GM21717 (cell line): ENCODE measurements around the gene BTAF1.
"Not testable (repeated sequence)": the region's sequence is repeated elsewhere in the genome, so short reads cannot be mapped to it uniquely, and the experiment has no call there.

Experiments
- ATAC-seq: cut with Tn5 transposase; IDR thresholded peaks from one replicate; pipeline ENCODE4 v1.9.1; 2021; ENCODE audit warnings: mild to moderate bottlenecking, moderate library complexity; ENCODE audit not compliant: unreplicated experiment

Gene BTAF1

DNA sequence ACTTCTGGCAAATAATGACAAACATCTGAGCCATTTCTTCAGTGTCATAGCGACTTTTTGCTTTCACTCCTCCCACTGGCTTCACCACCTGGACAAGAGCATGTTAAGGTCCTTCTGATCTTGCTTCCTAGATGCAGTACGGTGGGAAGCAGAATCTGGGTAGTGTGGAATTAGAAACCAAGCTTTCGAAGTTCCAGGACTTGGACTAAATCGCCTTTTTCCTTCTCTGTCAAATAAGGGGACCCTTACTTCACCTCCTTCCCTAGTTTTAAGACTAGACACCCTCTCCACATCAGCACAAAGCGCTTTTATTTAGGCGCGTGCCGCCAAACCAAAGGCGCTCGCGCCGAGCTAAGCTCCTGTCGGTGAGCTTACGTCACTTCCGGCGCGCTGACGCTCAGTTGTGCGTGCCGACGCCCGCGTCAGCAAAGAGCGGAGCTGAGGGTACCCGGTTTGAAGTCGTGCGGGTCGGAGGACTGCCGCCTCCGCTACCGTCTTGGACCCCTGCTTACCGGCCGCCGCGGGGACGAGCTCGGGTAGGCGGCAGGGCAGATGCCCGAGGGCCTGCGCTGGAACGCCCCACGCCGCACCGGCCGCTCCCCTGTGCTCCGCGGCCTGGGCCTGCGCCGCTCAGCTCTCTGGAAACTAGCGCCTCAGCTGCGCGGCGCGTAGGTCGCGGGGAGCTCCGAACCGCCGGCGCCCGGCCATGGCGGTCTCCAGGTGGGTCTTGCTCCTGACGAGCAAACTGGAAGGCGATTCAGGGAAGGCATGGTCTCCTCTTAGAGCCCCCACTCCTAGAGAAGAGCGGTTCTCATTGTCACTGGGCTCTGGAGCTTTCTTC is at the start of gene BTAF1:
Gene BTAF1, plus strand, starts transcription at position 400 of the 841 bp plus-strand sequence. Its CDS starts 307 bp downstream, at position 707.
- ATAC-seq, result peak; percentile 95

DNA sequence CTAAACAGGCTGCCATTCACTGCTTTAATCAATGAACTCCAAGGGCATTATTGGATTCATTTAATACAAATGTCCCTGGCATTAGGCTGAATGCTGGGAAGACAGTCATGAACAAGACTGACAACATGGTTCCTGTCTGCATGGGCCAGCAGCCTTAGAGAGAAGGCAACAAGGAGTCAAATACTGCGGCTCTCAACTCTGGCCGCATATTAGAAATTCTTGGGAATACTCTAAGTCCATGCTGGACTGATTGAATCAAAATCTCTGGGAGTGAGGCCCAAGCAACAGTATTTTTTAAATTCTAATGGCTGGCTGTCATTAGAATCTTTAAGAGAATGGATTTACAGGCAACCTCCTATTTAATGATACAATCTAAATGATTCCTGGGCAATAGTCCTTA is 48.4 kb upstream of the BTAF1 start:
- ATAC-seq, result no peak

DNA sequence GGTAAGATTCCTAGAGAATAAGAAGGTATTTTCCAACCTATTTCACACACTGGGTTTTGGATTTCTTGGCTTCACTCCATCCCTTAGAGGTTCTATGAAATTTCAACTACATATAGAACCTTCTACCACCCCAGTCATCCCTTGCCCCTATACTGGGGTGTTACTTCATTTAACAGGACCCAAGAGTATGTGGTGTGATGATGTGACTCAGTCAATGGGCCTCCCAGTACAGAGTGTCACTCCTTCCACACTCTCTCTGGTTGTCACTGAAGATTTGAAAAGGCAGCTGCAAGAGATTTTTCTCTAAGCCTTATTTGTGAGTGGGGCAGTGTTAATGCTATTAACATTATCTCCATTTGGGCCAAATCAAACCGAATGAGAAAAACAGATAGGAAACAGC is 47.8 kb upstream of the BTAF1 start:
- ATAC-seq, result no peak

DNA sequence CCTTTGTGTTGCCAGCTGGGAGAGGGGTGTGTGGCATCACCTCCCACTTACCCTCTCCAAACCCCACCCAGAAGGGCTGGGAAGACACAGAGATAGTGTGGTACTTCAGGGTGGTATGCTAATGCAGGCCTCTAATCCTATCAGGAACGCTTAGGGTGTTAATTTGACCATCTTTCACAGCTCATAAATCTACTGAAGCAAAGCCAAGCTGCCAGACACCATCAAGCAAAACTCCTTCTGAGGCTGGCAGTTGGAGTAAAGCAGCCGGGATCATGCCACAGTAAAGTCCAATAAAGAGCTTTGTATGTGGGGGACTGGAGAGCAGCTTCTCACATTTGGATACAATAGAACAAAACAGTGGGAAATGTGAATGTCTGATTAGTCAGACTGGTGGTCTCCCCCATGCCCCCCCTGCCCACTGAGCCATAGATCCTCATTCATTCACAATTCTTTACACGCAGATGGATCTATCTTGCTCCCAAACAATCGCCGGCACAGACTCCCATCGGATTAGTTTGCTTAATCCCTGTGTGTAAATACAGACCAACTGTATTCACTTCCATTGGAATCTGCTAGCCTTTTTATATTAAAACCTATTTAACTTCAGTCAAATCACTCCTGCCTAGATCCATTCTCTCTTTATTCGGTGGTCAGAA is 43.9 kb upstream of the BTAF1 start:
- no peak for ATAC-seq

DNA sequence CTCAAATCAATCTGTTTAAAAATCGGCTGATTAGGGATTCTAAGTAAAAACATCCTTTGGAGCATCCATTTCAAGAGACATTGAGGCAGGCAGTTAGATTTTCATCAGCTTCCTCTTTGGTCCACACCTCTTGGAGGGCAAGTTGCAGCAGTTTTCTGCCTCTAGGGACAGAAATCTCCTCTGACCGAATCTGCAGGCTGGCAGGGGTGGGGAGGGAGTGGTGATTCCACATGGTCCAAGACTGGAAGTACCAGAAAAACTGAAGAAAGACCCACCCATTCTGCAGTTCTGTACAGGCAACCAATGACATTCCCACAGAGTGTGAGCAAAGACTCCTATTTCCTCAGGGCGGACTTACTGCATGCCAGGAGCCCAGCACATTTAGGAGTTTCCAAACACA is 43.3 kb upstream of the BTAF1 start:
- no peak for ATAC-seq

DNA sequence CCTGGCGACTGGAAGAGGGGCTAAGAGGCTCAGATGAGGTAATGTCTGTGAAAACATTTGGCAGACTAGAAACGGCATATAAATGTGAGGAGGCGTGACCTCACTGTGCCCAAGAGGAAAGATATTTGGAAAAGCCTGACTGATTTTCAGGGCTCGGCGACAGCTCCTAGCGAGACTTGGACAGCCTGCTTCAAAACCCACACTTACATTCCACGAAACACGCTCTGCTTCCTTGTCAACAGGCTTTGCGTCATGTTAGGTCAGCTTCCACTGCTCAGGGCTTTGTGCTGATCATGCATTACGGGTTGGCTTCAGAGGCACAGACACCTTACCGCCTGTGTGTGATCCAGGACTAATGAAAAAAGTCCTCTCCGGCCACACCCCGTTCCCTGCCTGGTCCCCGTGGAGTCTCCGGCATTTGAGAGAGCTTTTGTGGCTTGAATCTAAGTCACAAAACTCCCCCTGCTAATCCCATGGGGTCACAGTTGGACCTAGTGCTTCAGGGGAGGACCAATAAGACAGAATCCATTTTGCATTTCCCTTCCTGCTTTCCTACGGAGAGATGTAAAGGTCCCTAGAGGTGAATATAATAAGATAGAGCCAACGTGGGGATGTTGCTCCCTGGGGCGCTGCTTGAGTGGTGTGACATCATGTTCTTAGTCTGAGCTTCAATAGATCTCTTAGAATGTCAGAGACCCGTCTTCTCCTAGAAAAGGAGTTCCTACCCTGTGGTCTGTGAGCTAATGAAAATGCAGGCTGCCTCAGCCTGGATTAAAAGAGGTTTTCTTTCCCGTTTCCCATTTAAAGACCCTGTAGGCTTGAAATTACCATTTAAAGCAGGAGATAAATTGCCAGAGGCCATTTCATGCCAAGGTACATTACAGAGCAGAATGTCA is 39.8 kb upstream of the BTAF1 start:
- no peak for ATAC-seq

DNA sequence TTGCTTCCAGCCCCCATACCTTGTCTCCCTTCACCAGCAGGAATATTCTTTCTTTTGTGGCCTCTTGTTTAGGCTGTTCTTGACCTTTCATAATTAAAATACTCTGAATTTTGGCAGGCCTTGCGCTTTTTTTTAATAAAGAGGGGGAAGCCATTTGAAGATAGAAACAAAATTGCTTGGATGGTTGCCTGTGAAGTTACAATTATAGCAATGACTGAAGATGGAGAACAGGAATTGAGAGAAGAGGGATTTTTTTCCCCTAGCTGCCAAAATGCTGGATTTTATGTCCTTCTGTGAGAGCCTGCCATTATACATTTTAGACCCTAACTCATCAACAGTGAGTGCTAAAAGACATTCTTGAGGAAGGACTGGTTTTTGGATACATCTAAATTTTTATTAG is 39.0 kb upstream of the BTAF1 start:
- no peak for ATAC-seq

DNA sequence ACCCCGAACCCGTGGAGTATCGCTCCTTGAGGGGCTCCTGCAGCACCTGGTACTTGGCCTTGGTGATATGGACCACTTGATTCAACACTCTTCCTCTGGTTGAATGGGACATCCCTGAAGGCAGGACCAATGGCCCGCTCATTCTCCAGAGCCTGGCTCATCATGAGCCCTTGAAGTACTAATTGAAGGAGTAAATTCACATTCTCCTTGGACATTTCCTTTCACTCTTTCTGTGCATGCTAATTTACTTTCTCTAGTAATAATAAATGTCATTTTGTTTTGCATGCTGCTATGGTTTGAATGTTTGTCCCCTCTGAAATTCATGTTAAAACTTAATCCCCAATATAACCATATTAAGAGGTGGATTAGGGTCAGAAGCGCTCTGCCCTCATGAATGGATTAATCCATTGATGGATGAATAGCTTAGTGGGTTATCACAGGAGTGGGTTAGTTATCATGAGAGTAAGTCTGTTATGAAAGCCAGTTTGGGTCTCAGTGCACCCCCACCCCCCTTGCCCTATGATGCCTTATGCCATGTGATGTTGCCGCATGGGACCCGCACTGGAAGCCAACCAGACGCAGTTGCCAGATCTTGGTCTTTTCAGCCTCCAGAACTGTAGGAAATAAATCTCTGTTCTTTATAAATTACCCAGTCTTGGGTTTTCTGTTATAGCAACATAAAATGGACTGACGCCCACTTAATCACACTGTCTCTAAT is 38.0 kb upstream of the BTAF1 start:
- no peak for ATAC-seq

DNA sequence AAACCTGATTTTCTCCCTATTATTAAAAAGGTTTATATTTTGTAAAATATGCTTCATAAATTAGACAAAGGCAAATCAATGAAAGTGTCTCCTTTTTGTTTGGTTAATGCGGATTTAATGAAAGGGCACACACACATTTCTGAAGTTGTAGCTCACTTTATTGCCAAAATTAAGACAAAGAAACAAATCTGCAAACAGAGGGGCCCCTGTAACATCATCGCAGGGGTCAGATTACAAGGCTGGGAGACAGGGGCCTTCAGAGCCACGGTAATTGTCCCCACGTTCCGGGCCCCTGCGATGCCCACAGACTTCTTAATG is 36.7 kb upstream of the BTAF1 start:
- ATAC-seq, result no peak

DNA sequence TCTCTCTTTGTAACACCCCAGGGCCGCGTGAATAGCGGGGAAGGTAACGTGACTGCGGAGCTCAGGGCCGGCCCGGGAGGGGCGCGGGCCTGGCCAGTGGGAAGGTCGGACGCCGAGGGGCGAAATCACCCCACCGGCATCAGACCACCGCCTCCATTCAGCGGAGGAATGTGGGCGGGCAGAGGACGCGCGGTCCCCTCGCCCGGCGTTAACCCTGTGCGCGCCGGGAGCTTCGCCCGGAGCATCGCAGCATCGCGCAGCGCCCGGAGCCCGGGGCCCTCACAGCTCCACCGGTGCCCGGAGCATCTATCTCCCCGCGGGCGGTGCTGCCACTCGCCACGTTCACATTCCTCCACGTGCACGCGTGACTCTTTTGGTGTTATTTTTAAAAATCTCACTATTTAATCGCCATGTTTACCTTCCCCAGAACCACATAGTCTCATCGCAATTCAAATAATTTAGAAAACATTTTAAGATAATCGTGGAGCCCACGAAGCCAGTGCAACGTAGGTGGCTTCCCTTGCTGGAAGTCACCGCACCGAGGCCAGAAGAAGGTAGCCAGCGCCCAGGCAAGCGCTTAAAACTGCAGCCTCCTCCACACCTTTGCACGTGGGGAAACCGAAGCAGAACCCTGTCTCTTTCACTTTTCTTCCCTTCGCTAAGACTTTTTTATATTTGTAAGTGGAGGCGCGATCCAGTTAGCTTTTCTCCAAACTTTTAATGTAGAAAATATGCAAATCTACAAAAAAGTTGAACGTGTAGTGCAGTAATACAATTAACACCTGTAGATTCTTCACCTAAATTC is 36.1 kb upstream of the BTAF1 start:
- ATAC-seq, result no peak

DNA sequence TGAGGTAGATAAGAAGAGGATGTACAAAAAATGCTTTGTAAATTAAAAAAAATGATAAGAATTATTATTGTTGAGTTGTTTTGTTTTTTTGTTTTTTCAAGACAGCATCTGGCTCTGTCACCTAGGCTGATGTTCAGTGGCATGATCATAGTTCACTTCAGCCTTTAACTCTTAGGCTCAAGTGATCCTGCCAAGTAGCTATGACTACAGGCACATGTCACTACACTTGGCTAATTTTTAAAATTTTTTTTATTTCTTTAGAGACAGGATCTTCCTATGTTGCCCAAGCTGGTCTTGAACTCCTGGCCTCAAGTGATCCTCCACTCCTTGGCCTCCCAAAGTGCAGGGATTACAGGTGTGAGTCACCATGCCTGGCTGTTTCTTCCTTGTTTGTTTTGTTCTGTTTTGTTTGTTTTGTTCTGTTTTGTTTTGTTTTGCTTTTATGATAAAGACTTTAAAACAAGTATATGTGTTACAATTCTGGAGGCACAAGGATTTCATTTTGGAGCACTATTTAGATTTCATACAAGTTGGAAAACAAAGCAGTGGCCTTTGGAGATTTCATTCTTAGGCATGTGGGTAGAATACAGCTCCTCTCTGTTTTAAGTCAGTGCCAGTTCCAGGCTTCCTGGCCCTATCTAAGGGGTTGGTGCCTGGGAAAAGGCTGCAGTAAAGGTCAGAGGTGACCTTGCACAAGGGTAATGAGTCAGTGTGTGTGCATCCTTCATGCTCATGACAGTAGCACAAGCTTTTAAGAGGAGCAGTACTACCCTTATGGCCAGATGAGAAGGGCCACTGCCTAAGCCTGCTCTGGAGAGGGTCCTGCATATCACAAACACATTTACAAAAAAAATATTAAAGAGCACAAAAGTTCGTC is 32.2 kb upstream of the BTAF1 start:
- no peak for ATAC-seq

DNA sequence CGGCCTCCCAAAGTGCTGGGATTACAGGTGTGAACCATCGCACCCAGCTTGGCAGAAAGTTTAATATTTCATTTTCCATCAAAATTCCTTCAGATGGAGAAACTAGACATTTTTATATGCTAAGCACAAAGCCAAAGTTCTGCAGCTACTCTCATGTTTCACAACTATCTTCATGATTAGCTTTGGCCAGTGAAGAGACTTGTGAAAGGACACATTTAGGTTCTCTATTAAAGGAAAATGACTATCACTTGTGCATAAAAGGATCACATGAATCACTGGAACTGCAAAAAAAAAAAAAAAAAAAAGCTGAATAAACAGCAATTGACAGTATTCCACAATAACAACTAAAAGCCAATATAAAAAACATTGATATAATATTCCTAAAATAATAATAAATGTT is 30.5 kb upstream of the BTAF1 start:
- no peak for ATAC-seq

DNA sequence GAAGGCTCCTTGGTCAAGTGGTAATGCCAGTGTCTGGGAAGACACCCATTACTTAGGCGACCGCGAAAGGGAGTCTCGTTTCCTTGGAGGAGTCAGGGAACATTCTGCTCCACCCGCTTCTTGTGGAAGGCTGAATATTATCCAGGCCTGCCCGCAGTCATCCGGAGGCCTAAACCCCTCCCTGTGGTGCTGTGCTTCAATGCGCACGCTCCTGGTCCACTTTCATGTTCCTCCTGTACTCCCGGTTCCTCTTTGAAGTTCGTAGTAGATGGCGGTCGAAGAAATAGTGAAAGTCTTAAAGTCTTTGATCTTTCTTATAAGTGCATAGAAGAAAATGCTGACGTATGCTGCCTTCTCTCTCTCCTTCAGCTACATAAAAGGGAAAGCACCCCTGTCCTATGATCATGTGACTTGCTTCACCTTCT is 29.3 kb upstream of the BTAF1 start:
- not testable (repeated sequence) for ATAC-seq

DNA sequence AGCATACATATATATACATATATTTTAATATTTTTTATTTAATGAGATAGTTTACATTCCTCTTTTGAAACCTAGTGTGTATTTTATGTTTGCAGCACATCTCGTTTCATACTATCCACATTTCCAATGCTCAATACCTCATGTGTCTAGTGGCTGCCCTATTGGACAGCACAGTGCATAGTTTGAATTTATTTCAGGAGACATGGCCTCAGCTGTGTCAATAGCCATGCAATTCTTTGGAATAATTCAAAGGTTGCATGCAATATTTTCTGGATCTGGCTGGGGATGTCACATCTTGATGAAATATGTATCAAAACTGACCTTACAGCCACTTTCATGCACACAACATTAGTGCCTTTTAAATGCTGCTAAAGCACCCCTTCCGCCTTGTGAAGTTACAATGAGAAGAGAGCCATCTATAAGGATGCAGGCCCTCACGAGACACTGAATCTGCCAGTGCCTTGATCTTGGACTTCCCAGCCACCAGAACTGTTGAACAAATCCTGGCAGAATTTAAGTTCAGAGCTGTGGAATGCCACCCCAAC is 27.3 kb upstream of the BTAF1 start:
- ATAC-seq, result no peak

DNA sequence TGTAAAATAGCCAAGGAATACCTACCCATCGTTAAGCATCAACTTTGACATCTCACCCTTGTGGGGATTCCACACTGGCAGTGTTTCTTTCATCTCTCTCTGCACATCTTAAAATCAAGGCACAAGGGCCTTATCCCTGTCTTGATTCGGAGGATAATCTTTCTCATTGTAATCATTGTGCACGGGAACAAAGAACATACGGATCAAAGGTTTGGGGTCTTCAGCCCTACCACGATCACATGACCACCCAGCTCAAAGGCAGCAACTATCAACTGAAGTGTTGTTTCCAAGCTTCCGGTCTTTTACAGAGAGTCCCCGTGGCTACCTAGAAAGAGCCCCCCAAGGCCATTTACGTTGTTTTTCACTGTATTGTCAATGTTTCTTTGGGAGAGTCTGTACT is 26.1 kb upstream of the BTAF1 start:
- ATAC-seq, result no peak

DNA sequence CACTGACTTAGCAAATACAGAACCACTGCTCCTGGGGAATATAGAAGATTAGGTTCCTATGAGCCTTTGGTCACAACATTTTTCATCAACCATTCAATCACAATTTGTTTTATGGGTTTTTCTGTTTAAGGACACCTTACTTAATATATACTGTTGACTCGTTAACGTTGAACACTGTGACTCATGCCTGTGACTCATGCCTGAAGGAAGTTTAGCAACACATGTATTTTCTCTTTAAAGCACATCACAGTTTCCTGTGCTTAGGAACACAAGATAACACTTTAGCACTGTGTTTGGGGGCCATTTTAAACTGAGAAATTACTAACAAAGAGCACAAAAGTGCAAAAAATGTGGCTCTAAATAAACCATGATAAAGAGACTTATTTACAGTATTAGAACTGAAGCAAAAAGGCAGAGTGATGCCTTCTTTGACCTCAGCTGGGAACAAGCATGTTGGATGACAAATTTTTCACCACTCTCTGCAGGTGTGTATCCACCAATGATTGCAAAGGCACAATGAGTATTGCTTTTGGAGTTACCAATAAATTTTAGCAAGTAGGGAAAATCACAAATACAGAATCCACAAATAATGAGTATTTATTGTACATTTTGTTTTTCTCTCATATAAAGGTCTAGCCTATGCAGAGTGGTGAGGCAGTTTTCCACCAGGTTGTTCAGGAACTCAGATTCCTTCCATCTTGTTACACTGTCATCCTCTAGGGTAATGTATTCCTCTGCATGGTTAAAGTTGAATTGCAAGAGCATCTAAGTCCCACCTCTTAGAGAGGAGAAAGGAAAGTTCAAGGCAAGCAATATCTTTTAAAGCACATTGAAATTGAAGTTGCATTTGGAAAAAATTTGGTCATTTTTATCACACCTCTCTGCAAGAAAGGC is 21.5 kb upstream of the BTAF1 start:
- ATAC-seq, result no peak

DNA sequence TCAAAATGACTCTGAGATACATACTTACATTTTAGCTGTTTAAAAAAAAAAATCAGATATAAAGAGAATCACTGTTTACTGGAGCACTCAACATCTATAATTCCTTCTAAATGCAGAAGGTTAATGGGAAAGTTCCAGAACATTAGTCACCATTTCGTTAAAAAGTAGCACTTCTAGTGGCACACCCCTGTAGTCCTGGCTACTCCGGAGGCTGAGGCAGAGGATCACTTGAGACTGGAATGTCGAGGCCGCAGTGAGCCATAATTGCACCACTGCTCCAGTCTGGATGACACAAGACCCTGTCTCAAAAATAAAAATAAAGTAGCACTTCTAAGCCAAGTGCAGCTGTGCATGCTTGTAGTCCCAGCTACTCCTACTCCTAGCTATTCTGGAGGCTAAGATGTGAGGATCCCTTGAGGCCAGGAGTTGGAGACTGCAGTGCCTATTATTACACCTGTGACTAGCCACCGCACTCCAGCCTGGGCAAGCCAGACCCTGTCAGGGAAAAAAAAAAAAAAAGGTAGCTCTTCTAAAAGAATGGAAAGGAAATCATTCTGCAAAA is 16.5 kb upstream of the BTAF1 start:
- no peak for ATAC-seq

DNA sequence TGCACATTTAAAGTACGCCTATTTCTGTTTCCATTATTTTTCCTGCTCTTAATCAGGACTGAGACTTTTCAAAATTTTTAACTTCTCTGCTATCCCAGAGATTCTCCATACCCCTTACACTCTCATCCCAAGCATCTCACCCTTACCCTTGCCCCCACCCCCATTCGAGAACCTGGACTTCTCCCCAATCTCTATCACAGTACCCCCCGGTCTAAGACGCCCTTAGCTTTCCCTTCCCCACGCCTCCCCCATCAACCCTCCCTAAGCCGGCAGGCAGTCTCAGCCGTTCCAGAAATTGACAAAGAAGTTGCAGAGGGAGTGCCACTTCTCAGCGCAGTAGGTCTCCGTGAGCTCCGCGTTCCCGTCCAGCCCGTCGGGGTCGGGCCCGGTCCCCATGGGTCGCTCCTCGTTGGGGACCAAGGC is 15.6 kb upstream of the BTAF1 start:
- ATAC-seq, result no peak
